Osteoblast (primary cell): ENCODE data around the gene FILIP1L. TPM values are rescaled to one million over a fixed set of nuclear protein-coding genes. Genes with fewer than 3 reads are reported as not detected.

ENCODE experiments used
- DNase-seq: peaks from one replicate; pipeline ENCODE4 v3.0.0; 2011; ENCODE audit warnings: low spot score, mixed read lengths; ENCODE audit not compliant: insufficient read length; ENCODE audit errors: missing footprints
- H2AFZ ChIP-seq: 2 replicates; pipeline ENCODE4 v1.6.0; 2011; ENCODE audit warnings: mild to moderate bottlenecking, low read length
- H3K27ac ChIP-seq: 2 replicates; pipeline ENCODE4 v1.5.1; 2011; ENCODE audit warnings: mild to moderate bottlenecking, low read depth, low read length, moderate library complexity
- H3K27me3 ChIP-seq: 2 replicates; pipeline ENCODE4 v1.6.0; 2012; ENCODE audit warnings: mild to moderate bottlenecking, control low read depth, inconsistent platforms, low read length, moderate library complexity; ENCODE audit not compliant: insufficient read depth
- H3K36me3 ChIP-seq: 2 replicates; pipeline ENCODE4 v1.5.1; 2011; ENCODE audit warnings: mild to moderate bottlenecking, low read length, control low read depth, moderate library complexity; ENCODE audit not compliant: insufficient read depth
- H3K4me1 ChIP-seq: 2 replicates; pipeline ENCODE4 v1.5.1; 2011; ENCODE audit warnings: mild to moderate bottlenecking, low read length, control low read depth, moderate library complexity; ENCODE audit not compliant: insufficient read depth
- H3K4me2 ChIP-seq: 2 replicates; pipeline ENCODE4 v1.6.0; 2011; ENCODE audit warnings: mild to moderate bottlenecking, low read length; ENCODE audit not compliant: insufficient read depth
- H3K4me3 ChIP-seq: fragments of 200-600 bp; sonication (generic); 3 replicates; pipeline ENCODE4 v1.5.1; 2012; ENCODE audit warnings: mild to moderate bottlenecking, low read length, inconsistent platforms; ENCODE audit not compliant: insufficient read depth
- H3K79me2 ChIP-seq: 2 replicates; pipeline ENCODE4 v1.6.0; 2012; ENCODE audit warnings: mild to moderate bottlenecking, low read length, control low read depth, inconsistent platforms; ENCODE audit not compliant: insufficient read depth
- H3K9me3 ChIP-seq: 2 replicates; pipeline ENCODE4 v1.5.1; 2011; ENCODE audit warnings: low read depth, low read length, control low read depth
- H4K20me1 ChIP-seq: 2 replicates; pipeline ENCODE4 v1.6.0; 2012; ENCODE audit warnings: mild to moderate bottlenecking, low read length, control low read depth; ENCODE audit not compliant: insufficient read depth
- total RNA-seq: library from RNA; depleted of rRNA; stranded (reverse); fragments of >200 nt; gene quantifications from 2 replicates; pipeline ENCODE4 v1.2.3, GENCODE V29; 2012
- TF ChIP-seq, protein P1 (sequence below): IDR thresholded peaks from 2 replicates; pipeline ENCODE4 v1.5.1; 2011; ENCODE audit warnings: mild to moderate bottlenecking, low read depth, low read length, moderate library complexity; ENCODE audit errors: extremely low read depth

FILIP1L gene
- total RNA-seq, 1 donor, result 5.8 TPM

DNA sequence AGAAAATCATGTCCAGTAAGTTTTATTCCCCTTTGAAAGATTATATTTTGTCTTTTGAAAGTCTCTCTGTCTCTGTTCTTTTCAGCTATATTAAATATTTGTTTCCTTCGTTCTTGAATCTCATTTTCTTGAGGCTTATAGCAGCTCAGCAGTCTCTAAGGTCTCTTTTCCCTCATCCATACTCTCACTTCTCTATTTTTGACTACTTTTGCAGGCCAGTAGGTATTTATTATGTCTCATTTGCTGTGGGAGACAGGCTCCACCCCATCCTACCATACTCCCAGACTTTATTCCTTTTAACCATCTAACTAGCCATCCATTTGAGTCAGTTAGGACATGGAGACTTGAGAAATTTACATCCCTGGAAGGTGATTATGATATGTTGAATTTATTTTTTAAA lies 71.0 kb downstream of the FILIP1L start:
- DNase-seq, result no peak
- Histone ChIP-seq H2AFZ (no peak overlapping the region), H3K4me3 (no peak overlapping the region), H3K27me3 (no peaks in the 10 kb centered on the region), H4K20me1 (no peaks in the 10 kb centered on the region), H3K4me2 (peak overlapping the region; percentile 78), H3K27ac (peak overlapping the region; percentile 97), H3K79me2 (no peaks in the 10 kb centered on the region), H3K9me3 (no peaks in the 10 kb centered on the region), H3K36me3 (no peaks in the 10 kb centered on the region), H3K4me1 (peaks cover 70% of the 10 kb centered on the region)
- TF ChIP-seq, protein P1, sequence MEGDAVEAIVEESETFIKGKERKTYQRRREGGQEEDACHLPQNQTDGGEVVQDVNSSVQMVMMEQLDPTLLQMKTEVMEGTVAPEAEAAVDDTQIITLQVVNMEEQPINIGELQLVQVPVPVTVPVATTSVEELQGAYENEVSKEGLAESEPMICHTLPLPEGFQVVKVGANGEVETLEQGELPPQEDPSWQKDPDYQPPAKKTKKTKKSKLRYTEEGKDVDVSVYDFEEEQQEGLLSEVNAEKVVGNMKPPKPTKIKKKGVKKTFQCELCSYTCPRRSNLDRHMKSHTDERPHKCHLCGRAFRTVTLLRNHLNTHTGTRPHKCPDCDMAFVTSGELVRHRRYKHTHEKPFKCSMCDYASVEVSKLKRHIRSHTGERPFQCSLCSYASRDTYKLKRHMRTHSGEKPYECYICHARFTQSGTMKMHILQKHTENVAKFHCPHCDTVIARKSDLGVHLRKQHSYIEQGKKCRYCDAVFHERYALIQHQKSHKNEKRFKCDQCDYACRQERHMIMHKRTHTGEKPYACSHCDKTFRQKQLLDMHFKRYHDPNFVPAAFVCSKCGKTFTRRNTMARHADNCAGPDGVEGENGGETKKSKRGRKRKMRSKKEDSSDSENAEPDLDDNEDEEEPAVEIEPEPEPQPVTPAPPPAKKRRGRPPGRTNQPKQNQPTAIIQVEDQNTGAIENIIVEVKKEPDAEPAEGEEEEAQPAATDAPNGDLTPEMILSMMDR, result no peak

DNA sequence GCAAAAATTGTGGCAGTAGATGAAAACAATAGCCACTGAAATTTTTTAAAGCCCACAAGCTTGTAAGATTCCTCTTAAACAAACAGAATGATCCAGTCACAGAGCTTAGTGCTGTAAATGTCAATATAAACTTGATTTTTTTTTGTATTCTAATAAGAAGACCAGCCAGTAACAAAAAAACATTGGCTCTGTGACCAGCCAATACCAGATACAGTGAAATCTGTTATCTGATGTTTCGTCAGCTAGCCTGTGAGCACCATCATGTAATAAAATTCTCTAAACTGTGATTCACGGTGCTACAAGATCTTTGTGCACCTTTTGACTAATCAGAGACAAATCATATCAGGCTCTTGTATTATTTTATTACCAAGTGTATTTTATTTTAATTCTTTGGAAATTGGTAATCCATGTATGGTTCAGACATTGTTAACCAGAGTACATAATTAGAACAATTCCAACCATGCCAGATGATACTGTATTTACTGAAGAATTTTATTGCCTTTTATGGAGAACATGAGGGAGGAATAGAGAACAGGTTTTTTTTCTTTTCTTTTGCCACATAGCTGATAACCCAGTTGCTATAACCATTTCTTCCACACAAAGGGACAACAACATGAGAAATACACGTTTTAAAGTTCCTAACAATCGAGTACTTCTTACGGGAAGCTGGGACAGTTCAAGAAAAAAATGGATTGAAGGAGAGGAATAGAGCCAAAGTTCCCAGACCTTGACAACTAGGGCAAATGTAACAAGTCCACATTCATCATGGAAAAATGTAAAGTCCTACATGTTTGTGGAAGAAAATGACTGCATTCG lies 71.9 kb downstream of the FILIP1L start:
- no peaks in the 10 kb centered on the region for H3K36me3 ChIP-seq
- peaks cover 61% of the 10 kb centered on the region for H3K4me1 ChIP-seq
- H3K4me2 ChIP-seq, result peak overlapping the region; percentile 78
- H3K27ac ChIP-seq, result peak overlapping the region; percentile 97
- DNase-seq, result peak; percentile 37
- peak overlapping the region; percentile 12 for H3K4me3 ChIP-seq
- H3K79me2 ChIP-seq, result no peaks in the 10 kb centered on the region
- no peaks in the 10 kb centered on the region for H3K27me3 ChIP-seq
- peak overlapping the region; percentile 2 for H2AFZ ChIP-seq
- H3K9me3 ChIP-seq, result no peaks in the 10 kb centered on the region
- H4K20me1 ChIP-seq, result no peaks in the 10 kb centered on the region
- TF ChIP-seq, protein P1, result no peak

DNA sequence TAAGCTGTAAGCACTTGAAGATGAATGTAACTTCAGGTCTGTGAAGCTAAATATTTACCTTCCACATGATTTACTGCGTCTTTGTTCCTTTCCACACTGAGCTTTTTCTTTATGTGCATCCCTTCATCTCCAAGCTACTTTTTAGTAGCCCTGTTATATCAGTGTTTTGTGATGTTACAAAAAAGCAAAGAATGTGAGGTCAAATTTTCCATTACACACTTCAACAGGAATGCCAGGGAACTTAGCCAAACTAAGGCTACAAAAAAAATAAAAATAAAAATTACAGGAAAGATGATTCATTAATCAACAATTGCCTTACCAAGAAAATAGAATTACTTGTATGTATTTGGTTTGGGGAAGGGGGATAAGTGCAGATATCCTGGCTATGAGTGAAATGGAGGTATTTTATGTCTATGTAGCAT lies 73.0 kb downstream of the FILIP1L start:
- DNase-seq, result no peak
- Histone ChIP-seq H3K27me3 (no peaks in the 10 kb centered on the region), H2AFZ (no peak overlapping the region), H3K4me1 (peaks cover 51% of the 10 kb centered on the region), H3K79me2 (no peaks in the 10 kb centered on the region), H3K4me3 (no peak overlapping the region), H3K27ac (peak overlapping the region; percentile 97), H4K20me1 (no peaks in the 10 kb centered on the region), H3K4me2 (peak overlapping the region; percentile 78), H3K9me3 (no peaks in the 10 kb centered on the region), H3K36me3 (no peaks in the 10 kb centered on the region)
- TF ChIP-seq, protein P1, result no peak

DNA sequence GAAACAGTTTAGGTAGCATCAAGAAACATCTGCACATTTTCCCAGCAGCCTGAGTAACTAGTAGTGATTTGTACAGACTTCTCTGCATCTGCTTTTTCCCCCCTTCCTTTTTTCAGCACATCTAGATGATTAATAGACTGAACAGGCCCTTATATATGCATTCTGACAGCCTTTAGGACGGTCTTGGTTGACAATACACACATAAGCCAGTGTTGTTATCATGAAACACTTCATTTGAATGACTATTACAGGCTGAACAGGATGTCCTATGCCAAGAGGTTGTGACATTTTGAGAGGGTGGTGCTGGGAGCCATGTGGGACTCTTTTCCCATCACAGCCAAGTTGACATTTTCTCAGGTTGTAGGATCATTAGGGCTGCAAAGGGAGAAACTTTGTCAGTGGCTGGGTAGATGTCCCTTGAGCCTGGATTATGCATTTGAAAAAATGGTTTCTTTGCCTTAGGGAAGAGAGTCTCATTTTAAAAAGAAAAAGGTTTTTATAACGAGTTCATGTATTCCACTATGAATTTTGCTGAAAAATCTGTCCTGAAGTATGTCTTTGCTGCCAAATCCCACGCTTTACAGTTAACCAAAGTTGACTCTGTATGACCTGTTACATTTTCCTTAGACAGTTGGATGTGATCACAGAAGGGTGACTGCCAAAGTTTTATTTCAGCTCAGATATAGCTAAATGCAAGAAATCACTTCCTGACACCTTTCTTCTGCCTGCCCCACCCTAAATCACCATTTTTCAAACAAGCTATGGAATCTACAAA lies 73.7 kb downstream of the FILIP1L start:
- DNase-seq, result no peak
- Histone ChIP-seq H3K9me3 (no peaks in the 10 kb centered on the region), H3K27ac (peak overlapping the region; percentile 97), H3K36me3 (no peaks in the 10 kb centered on the region), H3K79me2 (no peaks in the 10 kb centered on the region), H3K27me3 (no peaks in the 10 kb centered on the region), H4K20me1 (no peaks in the 10 kb centered on the region), H3K4me2 (peak overlapping the region; percentile 78), H3K4me1 (peaks cover 44% of the 10 kb centered on the region), H3K4me3 (no peak overlapping the region), H2AFZ (no peak overlapping the region)
- TF ChIP-seq, protein P1, result no peak
